Skin of body (tissue), 2 donors: ENCODE results near the gene MKLN1. TPM values are rescaled to one million over a fixed set of nuclear protein-coding genes. Genes with fewer than 3 reads are reported as not detected.
"Not testable (repeated sequence)": the region's sequence is repeated elsewhere in the genome, so short reads cannot be mapped to it uniquely, and the experiment has no call there.

ENCODE experiments used
- DNase-seq: peaks from one replicate; lab custom pipeline; 2025; lab: John Stamatoyannopoulos, UW
- total RNA-seq: library from RNA; depleted of rRNA; stranded (reverse); fragments of >200 nt; gene quantifications from one replicate; pipeline ENCODE4 v1.2.3, GENCODE V29; 2014

Gene MKLN1
- total RNA-seq, 1 donor from 2014 or later = 62.3 TPM

GRCh38 chr7:131307627-131308026 lies 20.0 kb upstream of the MKLN1 start:
- DNase-seq = no peak

DNA sequence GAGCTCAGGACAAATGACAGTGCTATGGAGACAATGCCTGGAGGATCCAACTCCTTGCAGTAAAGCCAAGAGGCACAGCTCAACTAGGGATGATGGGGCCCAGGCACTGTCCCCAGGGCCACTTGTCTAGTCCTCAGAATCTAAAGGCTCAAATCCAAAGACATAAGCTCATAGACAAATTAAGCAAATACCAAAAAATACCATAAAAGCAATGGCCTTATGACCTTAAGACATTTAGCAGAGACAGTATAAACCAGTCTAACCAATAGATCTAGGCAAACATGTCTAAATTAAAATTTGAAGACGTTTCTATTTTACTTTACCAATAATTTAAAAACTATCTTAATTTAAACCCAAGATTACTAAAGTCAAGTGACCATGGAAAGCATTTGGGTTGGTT lies 14.8 kb upstream of the MKLN1 start:
- DNase-seq = no peak

DNA sequence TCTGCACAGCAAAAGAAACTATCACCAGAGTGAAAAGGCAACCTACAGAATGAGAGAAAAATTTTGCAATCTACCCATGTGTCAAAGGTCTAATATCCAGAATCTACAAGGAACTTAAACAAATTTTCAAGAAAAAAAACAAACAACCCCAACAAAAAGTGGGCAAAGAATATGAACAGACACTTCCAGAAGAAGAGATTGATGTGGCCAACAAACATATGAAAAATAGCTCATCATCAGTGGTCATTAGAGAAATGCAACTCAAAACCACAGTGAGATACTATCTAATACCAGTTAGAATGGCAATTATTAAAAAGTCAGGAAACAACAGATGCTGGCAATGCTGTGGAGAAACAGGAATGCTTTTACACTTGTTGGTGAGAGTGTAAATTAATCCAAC lies 7.1 kb upstream of the MKLN1 start:
- no peak for DNase-seq

DNA sequence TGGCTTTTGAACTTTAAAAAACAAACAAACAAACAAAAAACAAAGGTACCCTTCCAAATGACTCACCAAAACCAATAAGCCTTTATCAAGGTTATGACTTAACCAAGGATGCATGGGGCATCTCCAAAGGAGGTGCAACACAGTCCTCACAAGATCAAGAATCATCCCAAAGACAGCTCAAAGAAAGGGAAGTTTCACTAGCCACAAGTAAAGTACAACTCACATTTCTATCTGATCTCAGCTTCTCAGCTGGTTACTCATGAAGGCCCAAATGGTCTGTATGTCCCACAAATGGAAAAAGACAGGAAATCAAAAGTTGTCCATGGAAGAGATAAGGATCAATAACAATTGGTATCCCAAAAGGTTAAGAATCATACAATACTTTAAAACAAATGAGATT lies 6.0 kb upstream of the MKLN1 start:
- DNase-seq = no peak

GRCh38 chr7:131322061-131322460 lies 5.6 kb upstream of the MKLN1 start:
- no peak for DNase-seq

GRCh38 chr7:131322861-131323260 lies 4.8 kb upstream of the MKLN1 start:
- DNase-seq = no peak

GRCh38 chr7:131325179-131325840 lies 2.4 kb upstream of the MKLN1 start:
- DNase-seq = no peak

DNA sequence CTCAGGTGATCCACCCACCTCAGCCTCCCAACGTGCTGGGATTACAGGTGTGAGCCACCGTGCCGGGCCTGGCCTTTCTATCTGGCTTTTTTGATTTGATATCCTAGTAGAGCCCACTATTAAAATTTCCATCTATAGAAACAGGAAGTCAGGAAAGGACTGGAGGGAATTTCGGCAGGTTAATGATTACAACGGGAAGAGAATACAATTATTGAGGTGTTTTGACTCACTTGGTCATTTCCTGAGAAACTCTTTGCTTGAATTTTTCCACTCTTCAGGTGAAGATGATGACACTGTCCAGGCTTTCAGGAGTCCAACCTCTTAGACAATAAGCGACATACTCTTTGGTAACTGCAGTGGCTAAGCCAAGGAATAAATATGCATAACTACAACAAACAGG lies 1.1 kb upstream of the MKLN1 start:
- no peak for DNase-seq

- peak; percentile 84 for DNase-seq
Observed at GRCh38 chr7:131327049-131327625, 539 bp upstream of the MKLN1 start.

- DNase-seq = peak; percentile 59
Observed at GRCh38 chr7:131328377-131329175, 900 bp downstream of the MKLN1 start.

- DNase-seq = no peak
Observed at GRCh38 chr7:131329176-131329570, 1.5 kb downstream of the MKLN1 start.

DNA sequence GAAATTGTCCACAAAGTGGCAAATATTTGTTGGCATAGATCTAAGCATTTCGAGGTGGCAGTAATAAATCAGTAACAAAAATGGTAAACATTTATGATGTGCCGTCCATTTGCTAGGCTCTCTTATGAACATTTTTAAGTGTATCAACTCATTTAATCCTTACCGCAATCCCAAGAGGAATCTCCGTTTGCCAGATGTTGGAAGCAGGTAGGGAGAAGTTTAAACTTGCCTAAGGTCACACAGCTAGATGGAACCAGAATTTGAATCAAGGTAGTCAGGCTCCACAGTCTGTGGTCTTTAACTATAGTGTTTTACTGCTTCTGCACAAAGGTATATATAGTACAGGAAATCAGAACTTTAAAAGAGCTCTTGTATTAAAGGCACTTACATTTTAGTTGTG lies 2.6 kb downstream of the MKLN1 start:
- no peak for DNase-seq

DNA sequence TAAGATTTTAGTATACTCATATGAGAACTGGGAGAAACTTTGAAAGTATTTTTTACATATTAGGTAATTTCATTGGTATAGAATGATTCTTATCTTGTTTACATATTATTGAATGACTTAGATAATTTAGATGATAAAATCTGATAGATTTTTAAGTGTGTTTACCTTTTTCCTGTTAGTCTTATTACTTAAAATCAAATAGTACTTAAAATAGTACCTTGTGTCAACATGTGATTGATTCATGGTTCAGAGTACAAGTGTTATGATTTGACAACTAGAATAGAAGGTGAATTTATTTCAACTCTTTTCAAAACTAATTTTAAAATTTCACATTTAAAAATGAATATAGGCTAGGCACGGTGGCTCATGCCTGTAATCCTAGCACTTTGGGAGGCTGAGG lies 4.1 kb downstream of the MKLN1 start:
- no peak for DNase-seq

- not testable (repeated sequence) for DNase-seq
Observed at GRCh38 chr7:131332729-131333128, 5.1 kb downstream of the MKLN1 start.

DNA sequence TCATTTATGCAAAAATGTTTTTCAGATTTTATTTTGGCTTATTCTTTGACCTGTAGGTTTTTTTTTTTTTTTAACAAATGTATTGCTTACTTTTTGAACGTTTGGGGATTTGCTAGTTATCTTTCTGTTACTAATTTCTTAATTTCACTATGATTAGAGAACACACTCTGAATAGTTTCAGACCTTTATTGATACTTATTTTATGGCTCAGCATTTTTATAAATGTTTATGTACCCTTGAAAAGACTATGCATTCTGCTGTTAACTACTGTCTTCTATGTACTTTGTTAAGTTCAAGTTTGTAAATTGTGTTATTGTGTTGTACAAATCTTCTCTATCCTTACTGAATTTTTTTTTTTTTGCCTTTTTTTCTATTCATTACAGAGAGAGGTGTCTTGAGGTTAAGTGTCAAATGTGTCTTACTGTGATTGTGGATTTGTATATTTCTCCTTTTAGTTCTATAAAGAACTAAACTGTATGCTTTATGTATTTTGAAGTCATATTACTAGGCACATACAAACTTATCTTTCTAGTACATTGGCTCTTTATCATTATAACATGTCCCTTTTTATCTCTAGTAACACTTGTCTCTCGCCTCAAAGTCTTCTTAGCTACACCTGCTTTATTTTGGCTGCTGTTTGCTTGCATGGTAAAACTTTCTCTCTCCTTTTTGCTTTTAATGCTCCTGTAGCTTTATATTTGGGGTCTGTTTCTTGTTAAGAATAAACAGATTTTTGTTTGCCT lies 8.1 kb downstream of the MKLN1 start:
- no peak for DNase-seq

- no peak for DNase-seq
Observed at GRCh38 chr7:131336956-131337355, 9.3 kb downstream of the MKLN1 start.

DNA sequence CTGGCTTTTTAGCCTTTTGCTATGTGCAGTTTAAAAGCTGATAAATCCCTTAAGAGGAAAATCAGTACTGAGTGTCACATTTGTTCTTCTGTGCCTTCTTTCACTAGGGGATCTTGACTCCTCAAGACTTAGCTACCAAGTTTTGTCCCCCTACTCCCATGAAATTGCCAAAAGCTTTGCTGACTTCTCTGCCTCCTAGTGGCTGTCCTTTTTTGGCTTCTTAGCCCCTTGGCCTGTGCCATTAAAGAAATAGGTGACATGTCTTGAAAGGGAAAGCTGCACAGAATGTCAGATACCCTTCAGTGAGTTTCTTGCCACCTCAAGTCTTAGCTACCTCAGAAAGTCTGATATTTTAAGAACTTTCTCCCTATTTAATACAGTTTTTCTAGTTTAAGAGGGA lies 10.5 kb downstream of the MKLN1 start:
- DNase-seq = no peak

DNA sequence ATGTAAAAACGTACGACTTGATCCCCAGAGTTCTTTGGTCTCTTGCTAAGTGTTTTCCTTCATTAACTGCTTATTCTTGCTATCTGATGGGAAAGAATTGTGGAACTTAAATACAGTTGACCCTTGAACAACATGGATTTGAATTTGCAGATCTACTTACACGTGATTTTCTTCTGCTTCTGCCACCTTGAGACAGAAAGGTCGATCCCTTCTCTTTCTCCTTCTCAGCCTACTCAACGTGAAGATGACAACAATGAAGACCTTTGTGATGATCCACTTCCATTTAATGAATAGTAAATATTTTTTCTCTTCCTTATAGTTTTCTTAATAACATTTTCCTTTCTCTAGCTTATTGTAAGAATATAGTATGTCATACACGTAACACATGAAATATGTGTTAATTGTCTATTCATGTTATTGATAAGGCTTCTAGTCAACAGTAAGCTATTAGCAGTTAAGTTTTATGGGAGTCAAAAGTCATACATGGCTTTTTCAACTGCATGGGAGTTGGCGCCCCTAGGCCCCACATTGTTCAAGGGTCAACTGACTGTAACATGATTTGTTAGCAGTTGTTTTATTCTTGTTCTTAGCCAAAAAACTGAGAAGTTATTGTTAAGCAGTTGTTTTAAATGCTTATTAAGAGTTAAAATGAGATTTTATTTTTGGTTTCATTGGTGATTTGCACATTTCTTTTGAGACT lies 11.2 kb downstream of the MKLN1 start:
- DNase-seq = no peak

DNA sequence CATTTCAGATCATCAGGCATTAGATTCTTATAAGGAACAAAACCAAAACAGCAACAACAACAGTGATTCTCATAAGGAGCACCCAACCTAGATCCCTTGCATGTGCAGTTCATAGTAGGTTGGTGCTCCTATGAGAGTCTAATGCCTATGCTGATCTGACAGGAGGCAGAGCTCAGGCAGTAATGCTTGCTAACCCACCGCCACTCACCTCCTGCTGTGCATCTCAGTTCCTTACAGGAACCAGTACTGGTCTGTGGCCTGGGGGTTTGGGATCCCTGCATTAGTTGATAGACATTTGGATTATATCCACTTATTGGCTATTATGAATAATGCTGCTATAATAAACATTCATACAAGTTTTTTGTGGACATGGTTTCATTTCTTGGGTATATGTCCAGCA lies 14.0 kb downstream of the MKLN1 start:
- no peak for DNase-seq

DNA sequence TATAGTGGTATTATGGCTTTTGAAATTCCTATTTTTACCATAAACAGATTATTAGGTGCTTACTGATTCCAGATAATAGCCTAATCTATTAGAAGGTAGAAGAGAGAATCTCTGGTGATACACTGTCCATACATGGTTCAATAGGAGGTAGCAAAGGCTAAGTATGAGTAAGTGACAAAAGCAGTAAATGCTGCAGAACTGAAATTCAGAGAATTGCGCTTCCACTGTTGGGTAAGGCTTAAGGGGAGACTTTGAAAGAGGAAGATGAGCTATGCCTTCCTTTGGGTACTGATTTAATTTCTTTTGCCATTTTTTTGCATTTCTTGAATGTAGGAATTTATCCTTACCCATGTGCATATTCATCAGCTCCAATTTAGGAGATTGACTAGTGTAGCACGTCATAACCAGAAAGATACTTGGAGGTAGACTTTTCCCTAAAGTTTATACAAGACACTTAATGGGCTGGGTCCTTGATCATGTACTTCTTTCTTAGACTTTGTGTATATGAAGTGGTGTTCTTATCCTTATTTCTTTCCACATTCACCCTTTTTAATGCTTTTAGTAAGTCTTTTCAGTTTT lies 15.3 kb downstream of the MKLN1 start:
- no peak for DNase-seq
